Measurements from ENCODE around the gene DOCK2. TPM values are rescaled to one million over a fixed set of nuclear protein-coding genes. Genes with fewer than 3 reads are reported as not detected.

The DOCK2 gene
- polyA plus RNA-seq, 1 experiment, result 1.6 TPM

DNA sequence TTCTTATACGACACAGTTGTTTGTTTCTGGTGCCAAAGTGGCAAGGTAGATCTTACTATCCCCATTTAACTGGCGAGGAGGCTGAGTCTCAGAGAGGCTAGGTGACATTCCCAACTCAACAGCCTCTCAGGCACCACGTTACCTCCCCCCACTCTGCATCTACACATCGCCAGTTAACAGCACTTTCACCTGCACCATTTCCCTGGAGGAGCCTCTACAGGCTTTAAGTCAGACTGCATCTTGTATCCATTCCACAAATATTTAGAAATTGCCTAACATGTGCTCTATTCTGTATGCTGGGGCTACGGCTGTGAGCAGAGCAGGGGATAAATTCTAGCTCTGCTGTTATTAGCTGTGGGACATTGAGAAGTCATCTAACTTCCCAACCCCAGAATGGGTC lies 174.6 kb downstream of the DOCK2 start:
- ChIA-PET POLR2A (no interaction called here), CTCF (interaction anchor here (3.0 kb wide), 1 partner anchor 169 kb away, joined by 11 read pairs; the partner anchor contains the start of gene INSYN2B)

DNA sequence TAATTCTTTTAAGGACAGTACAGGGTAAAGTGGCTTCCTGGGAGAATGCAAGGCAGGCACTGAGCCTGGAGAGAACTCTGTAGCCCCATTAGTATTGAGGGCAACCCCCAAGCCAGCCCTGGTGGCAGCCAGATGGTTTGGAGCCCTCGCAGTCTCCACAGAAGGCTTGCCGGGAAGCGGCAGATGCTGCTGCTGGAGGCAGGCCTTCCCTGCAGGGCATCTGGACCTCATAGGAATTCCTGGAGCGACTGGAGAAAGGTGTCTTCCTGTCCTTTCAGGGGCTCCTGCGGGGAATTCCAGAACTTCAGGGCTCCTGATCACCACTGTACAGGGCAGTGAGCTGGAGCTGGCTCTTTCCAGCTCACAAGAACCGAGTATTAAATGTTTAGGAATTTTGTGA lies 175.7 kb downstream of the DOCK2 start:
- TF ChIP-seq, protein P1, sequence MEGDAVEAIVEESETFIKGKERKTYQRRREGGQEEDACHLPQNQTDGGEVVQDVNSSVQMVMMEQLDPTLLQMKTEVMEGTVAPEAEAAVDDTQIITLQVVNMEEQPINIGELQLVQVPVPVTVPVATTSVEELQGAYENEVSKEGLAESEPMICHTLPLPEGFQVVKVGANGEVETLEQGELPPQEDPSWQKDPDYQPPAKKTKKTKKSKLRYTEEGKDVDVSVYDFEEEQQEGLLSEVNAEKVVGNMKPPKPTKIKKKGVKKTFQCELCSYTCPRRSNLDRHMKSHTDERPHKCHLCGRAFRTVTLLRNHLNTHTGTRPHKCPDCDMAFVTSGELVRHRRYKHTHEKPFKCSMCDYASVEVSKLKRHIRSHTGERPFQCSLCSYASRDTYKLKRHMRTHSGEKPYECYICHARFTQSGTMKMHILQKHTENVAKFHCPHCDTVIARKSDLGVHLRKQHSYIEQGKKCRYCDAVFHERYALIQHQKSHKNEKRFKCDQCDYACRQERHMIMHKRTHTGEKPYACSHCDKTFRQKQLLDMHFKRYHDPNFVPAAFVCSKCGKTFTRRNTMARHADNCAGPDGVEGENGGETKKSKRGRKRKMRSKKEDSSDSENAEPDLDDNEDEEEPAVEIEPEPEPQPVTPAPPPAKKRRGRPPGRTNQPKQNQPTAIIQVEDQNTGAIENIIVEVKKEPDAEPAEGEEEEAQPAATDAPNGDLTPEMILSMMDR (IDR thresholded peaks at IDR 0.05; ENCODE audit: low read depth, low read length), result no peak
- ChIA-PET POLR2A (no interaction called here), CTCF (no interaction called here)
- no peaks in the 10 kb centered on the region for H3K27me3 ChIP-seq (ENCODE audit: control insufficient read depth, insufficient read depth, low read length)
- no peaks in the 10 kb centered on the region for H3K9me3 ChIP-seq (ENCODE audit: control insufficient read depth, insufficient read depth, low read length)
- no peak for DNase-seq (ENCODE audit: low read depth, low spot score)
- H3K27ac ChIP-seq (ENCODE audit: low read depth, low read length), result no peak overlapping the region
- no peak overlapping the region for H3K4me3 ChIP-seq (ENCODE audit: low read depth, low read length)

More for the DNA sequence above, 174.6 kb downstream of the DOCK2 start:
- no peak overlapping the region for H3K4me3 ChIP-seq (ENCODE audit: low read depth, low read length)
- H3K27ac ChIP-seq (ENCODE audit: low read depth, low read length), result no peak overlapping the region
- H3K27me3 ChIP-seq (ENCODE audit: control insufficient read depth, insufficient read depth, low read length), result no peaks in the 10 kb centered on the region
- TF ChIP-seq, protein P1 (IDR thresholded peaks at IDR 0.05; ENCODE audit: low read depth, low read length), result no peak
- DNase-seq (ENCODE audit: low read depth, low spot score), result no peak
- no peaks in the 10 kb centered on the region for H3K9me3 ChIP-seq (ENCODE audit: control insufficient read depth, insufficient read depth, low read length)

DNA sequence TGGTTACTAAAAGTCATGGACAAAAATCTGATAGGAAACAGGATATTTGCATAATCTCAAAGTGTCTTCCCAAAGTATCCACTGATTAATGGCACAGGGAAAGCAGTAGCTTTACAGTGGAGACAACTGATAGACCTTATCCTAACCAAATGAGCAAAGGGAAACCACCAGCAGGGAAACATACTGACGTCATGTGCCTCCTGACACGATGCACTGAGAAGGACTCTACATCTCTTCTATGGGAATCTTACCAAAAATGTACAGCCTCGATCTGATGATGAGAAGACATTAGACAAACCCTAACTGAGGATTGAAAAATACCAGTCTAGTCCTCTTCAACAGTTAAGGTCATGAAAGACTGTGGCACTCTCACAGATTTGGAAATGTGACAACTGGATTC lies 177.0 kb downstream of the DOCK2 start:
- TF ChIP-seq, protein P1 (IDR thresholded peaks at IDR 0.05; ENCODE audit: low read depth, low read length), result no peak
- ChIA-PET POLR2A (no interaction called here), CTCF (no interaction called here)
- no peak overlapping the region for H3K27ac ChIP-seq (ENCODE audit: low read depth, low read length)
- no peak overlapping the region for H3K4me3 ChIP-seq (ENCODE audit: low read depth, low read length)
- no peaks in the 10 kb centered on the region for H3K27me3 ChIP-seq (ENCODE audit: control insufficient read depth, insufficient read depth, low read length)
- no peaks in the 10 kb centered on the region for H3K9me3 ChIP-seq (ENCODE audit: control insufficient read depth, insufficient read depth, low read length)
- no peak for DNase-seq (ENCODE audit: low read depth, low spot score)

DNA sequence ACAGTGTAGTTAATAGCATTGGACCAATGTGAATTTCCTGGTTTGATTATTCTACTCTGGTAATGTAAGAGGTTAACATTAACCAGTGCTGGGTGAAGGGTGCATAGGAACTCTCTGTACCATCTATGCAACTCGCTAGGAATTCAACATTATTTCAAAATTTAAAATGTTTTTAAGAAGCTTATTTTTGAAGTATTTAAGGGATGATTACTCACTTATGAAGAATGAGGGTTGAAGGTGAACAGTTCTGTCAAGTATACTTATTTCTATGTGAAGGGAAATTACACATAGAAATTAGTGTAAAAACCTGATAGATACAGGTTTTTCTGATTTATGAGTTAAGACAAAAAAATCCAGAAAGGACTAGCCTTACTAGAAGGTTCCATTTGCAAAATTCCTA lies 177.4 kb downstream of the DOCK2 start:
- ChIA-PET CTCF (no interaction called here), POLR2A (no interaction called here)
- no peak overlapping the region for H3K4me3 ChIP-seq (ENCODE audit: low read depth, low read length)
- no peaks in the 10 kb centered on the region for H3K27me3 ChIP-seq (ENCODE audit: control insufficient read depth, insufficient read depth, low read length)
- no peak for DNase-seq (ENCODE audit: low read depth, low spot score)
- H3K9me3 ChIP-seq (ENCODE audit: control insufficient read depth, insufficient read depth, low read length), result no peaks in the 10 kb centered on the region; the same call in 1 of the 2 replicates
- TF ChIP-seq, protein P1 (IDR thresholded peaks at IDR 0.05; ENCODE audit: low read depth, low read length), result no peak
- H3K27ac ChIP-seq (ENCODE audit: low read depth, low read length), result no peak overlapping the region

DNA sequence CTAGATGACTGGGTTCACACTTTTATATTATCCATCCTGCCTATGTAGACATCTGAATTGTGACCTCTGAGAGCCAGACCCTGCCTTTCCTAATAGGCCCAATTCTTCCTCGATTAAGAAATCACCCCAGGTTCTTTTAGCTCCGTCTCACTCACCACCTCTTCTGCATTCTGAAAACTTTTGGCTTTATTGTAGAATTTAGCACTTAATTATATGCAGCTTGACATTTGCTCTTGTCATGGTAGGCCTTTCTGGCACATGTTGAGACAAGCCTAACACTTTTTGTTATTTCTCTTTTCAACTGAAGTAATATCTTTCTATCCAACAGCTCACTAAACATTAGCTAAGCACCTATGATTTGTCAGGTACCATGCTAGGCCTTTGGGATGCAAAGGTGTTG lies 180.0 kb downstream of the DOCK2 start:
- no peak for DNase-seq (ENCODE audit: low read depth, low spot score)
- CTCF ChIA-PET, result no interaction called here
- TF ChIP-seq, protein P1 (IDR thresholded peaks at IDR 0.05; ENCODE audit: low read depth, low read length), result no peak
- POLR2A ChIA-PET, result no interaction called here
- H3K27ac ChIP-seq (ENCODE audit: low read depth, low read length), result no peak overlapping the region
- H3K4me3 ChIP-seq (ENCODE audit: low read depth, low read length), result no peak overlapping the region
- no peaks in the 10 kb centered on the region for H3K27me3 ChIP-seq (ENCODE audit: control insufficient read depth, insufficient read depth, low read length)
- no peaks in the 10 kb centered on the region; the same call in 1 of the 2 replicates for H3K9me3 ChIP-seq (ENCODE audit: control insufficient read depth, insufficient read depth, low read length)

Data from AG04450 (cell line).